A549 (cell line): ENCODE data around the gene LRP1. TPM values are rescaled to one million over a fixed set of nuclear protein-coding genes. Genes with fewer than 3 reads are reported as not detected.

Experiments used
- ATAC-seq, 2 experiments: fragments of 200-7000 bp in 1 of 2; fragments of >200 bp in 1 of 2; cut with Nextera tagmentation in 1 of 2; cut with Tn5 transposase in 1 of 2; 3 replicates each; pipeline versions ENCODE4 v1.8.0 to v1.9.1; 2018 to 2020; ENCODE audit warnings: mild to moderate bottlenecking in 1 of 2, moderate library complexity in 1 of 2
- CTCF ChIA-PET: fragments of 300-600 bp; sonication (Branson Sonifier 250); formaldehyde crosslinking; extraction: SDS; loops from one replicate; lab custom pipeline; 2021; ENCODE audit warnings: antibody characterized with exemption, inconsistent platforms; lab: Yijun Ruan, JAX
- POLR2A ChIA-PET: fragments of 350-600 bp; formaldehyde crosslinking; extraction: SDS; loops from one replicate; lab custom pipeline; 2021; ENCODE audit warnings: antibody characterized with exemption, inconsistent platforms; lab: Yijun Ruan, JAX
- DNase-seq, 2 experiments: peaks; one replicate each; pipeline versions ENCODE4 v3.0.0 to v3.0.0-alpha.2; 2011 to 2016; ENCODE audit warnings: low read depth in 1 of 2, low spot score in 1 of 2
- FAIRE-seq: peaks from 2 replicates; lab custom pipeline; 2011; peaks lifted over from hg19 to GRCh38; lab: Jason Lieb, UNC
- H3K27ac ChIP-seq, 2 experiments: fragments of >200 bp; sonication (Bioruptor Twin); formaldehyde crosslinking; 3 replicates each; pipeline ENCODE4 v1.5.1; 2016 to 2017
- H3K4me1 ChIP-seq: fragments of >200 bp; sonication (Bioruptor Twin); formaldehyde crosslinking; 3 replicates; pipeline ENCODE4 v1.6.1; 2016
- H3K4me2 ChIP-seq: fragments of >200 bp; sonication (Bioruptor Twin); formaldehyde crosslinking; 3 replicates; pipeline ENCODE4 v1.6.1; 2016
- H3K4me3 ChIP-seq: fragments of >200 bp; sonication (Bioruptor Twin); formaldehyde crosslinking; 3 replicates; pipeline ENCODE4 v1.5.1; 2016
- H3K9me3 ChIP-seq: fragments of >200 bp; sonication (Bioruptor Twin); formaldehyde crosslinking; 3 replicates; pipeline ENCODE4 v1.6.1; 2016
- CBX8 ChIP-seq: fragments of 200-600 bp; sonication (generic); IDR thresholded peaks from 2 replicates; pipeline ENCODE4 v1.6.1; 2016
- CHD2 ChIP-seq: fragments of 150-350 bp; IDR thresholded peaks from 2 replicates; pipeline ENCODE4 v1.6.1; 2014; ENCODE audit warnings: low read length; ENCODE audit not compliant: partially characterized antibody
- CHD4 ChIP-seq: fragments of 200-600 bp; sonication (generic); IDR thresholded peaks from 2 replicates; pipeline ENCODE4 v1.6.1; 2016; ENCODE audit warnings: antibody characterized with exemption, mild to moderate bottlenecking, borderline replicate concordance
- FOXS1 ChIP-seq: fragments of 250-450 bp; sonication (Bioruptor Pico); IDR thresholded peaks from 2 replicates; pipeline ENCODE4 v1.5.0; 2020; ENCODE audit warnings: mild to moderate bottlenecking, moderate library complexity
- GATA3 ChIP-seq: IDR thresholded peaks from 2 replicates; pipeline ENCODE4 v1.6.1; 2012; ENCODE audit warnings: borderline replicate concordance
- HDAC2 ChIP-seq: fragments of 200-600 bp; sonication (generic); IDR thresholded peaks from 2 replicates; pipeline ENCODE4 v1.6.1; 2016
- HEYL ChIP-seq: fragments of 250-450 bp; sonication (Bioruptor Pico); IDR thresholded peaks from 2 replicates; pipeline ENCODE4 v1.8.0; 2021; ENCODE audit warnings: mild to moderate bottlenecking, moderate library complexity
- HOXB13 ChIP-seq: fragments of 250-450 bp; sonication (Bioruptor Pico); IDR thresholded peaks from 2 replicates; pipeline ENCODE4 v1.5.0; 2020; ENCODE audit warnings: low read depth, mild to moderate bottlenecking, moderate library complexity
- KDM1A ChIP-seq: fragments of 200-600 bp; sonication (generic); IDR thresholded peaks from 2 replicates; pipeline ENCODE4 v1.6.1; 2016; ENCODE audit warnings: low read depth, mild to moderate bottlenecking
- MAFK ChIP-seq: fragments of 450-650 bp; IDR thresholded peaks from 2 replicates; pipeline ENCODE4 v1.6.1; 2014; ENCODE audit not compliant: partially characterized antibody
- MAX ChIP-seq: IDR thresholded peaks from 2 replicates; pipeline ENCODE4 v1.6.1; 2012
- MAZ ChIP-seq: fragments of 150-350 bp; IDR thresholded peaks from 2 replicates; pipeline ENCODE4 v1.6.1; 2014; ENCODE audit warnings: antibody characterized with exemption, low read depth, low read length, borderline replicate concordance
- NFE2L2 ChIP-seq: fragments of 150-350 bp; conservative IDR thresholded peaks from 2 replicates; pipeline ENCODE4 v1.6.1; 2014; ENCODE audit warnings: low read length
- PBX3 ChIP-seq: IDR thresholded peaks from 2 replicates; pipeline ENCODE4 v1.6.1; 2012
- PHF8 ChIP-seq: fragments of 200-600 bp; sonication (generic); IDR thresholded peaks from 2 replicates; pipeline ENCODE4 v1.6.1; 2016; ENCODE audit warnings: low read depth, mild to moderate bottlenecking, antibody characterized with exemption, moderate library complexity, borderline replicate concordance
- RNF2 ChIP-seq: fragments of 200-600 bp; sonication (generic); IDR thresholded peaks from 2 replicates; pipeline ENCODE4 v1.6.1; 2016; ENCODE audit warnings: low read depth, mild to moderate bottlenecking, antibody characterized with exemption, moderate library complexity, borderline replicate concordance
- SMC3 ChIP-seq: fragments of >200 bp; sonication (Bioruptor Twin); formaldehyde crosslinking; IDR thresholded peaks from 3 replicates; pipeline ENCODE4 v1.6.1; 2018; ENCODE audit warnings: inconsistent platforms
- SREBF2 ChIP-seq: fragments of 450-650 bp; IDR thresholded peaks from 2 replicates; pipeline ENCODE4 v1.6.1; 2014; ENCODE audit warnings: mild to moderate bottlenecking, moderate library complexity
- TFCP2L1 ChIP-seq: fragments of 250-450 bp; sonication (Bioruptor Pico); IDR thresholded peaks from 2 replicates; pipeline ENCODE4 v1.5.0; 2021; ENCODE audit warnings: mild to moderate bottlenecking
- TP53 ChIP-seq: fragments of 250-450 bp; sonication (Bioruptor Pico); IDR thresholded peaks from 2 replicates; pipeline ENCODE4 v1.5.0; 2021; ENCODE audit warnings: mild to moderate bottlenecking, moderate library complexity
- ZNF302 ChIP-seq: fragments of 250-450 bp; sonication (Bioruptor Pico); IDR thresholded peaks from 2 replicates; pipeline ENCODE4 v1.9.0; 2021; ENCODE audit warnings: inconsistent platforms, mild to moderate bottlenecking, moderate library complexity
- ZSCAN20 ChIP-seq: fragments of 250-450 bp; sonication (Bioruptor Pico); IDR thresholded peaks from 2 replicates; pipeline ENCODE4 v1.8.0; 2022; ENCODE audit warnings: mild to moderate bottlenecking, moderate library complexity
- WGBS: methylation state at CpG from one replicate; pipeline ENCODE4 v1.1.6; 2017; ENCODE audit errors: missing lambda C conversion rate; 5-methylcytosine and 5-hydroxymethylcytosine counted together
- polyA plus RNA-seq, 4 experiments: library from polyadenylated mRNA; depleted of rRNA in 3 of 4; stranded (reverse); fragments of >200 nt; fragmentation: RNase III in 1 of 4; extraction: RNeasy Plus Mini Kit Qiagen cat#74134 plus additional on column Dnase treatment in 1 of 4; gene quantifications; 2 replicates in 3 of 4; 3 replicates in 1 of 4; pipeline ENCODE4 v1.2.3, GENCODE V29; 2011 to 2017
- TF ChIP-seq, protein P1 (sequence below): fragments of >200 bp; sonication (Bioruptor Twin); formaldehyde crosslinking; IDR thresholded peaks from 3 replicates; pipeline ENCODE4 v1.6.1; 2016

The LRP1 gene
- polyA plus RNA-seq, 2 of the 4 experiments (the other 2 are of a cell fraction), result 5.6 to 9.4 TPM

DNA sequence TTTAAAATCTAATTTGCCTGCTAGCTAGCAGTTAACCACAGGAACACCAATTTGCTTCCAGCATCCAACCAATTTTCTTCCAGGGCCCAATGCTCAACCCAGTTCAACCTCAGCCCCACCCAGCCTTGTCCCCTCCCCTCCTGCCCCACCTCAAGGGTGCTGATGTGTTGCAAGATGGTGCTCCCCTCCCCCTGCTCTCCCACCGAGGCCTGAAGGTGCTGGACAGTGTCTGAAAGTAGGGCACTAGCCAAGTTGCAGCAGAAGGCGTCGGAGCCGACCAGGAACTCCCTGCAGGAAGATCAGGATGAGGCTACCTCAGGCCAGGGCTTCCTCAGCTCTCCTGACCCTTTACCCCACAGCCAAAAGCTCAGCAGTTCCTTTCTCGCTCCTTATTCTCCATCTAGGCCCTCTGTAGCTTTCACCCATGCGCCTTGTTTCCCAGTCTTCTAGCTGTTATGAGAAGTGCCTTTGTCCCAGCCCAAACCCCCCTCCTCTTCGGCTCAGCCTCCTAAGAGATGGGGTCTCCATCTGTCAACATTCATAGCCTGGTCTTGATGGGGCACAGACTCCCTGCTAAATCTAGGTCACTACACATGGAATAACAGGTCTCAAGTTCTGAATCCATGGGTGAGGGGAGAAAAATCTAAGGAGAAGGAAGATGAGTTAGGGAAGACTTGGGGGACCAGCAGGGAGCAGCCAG is 20.7 kb upstream of the LRP1 start:
- no peak overlapping the region for H3K4me2 ChIP-seq
- ATAC-seq (no peak), FAIRE-seq (no peak), DNase-seq (no peak)
- CTCF ChIA-PET, result interaction anchor here (0.8 to 13.4 kb wide), 6 partner anchors 12 to 76 kb away, joined by 3 to 440 read pairs (median 10); partner anchors contain the start of genes NAB2 and NEMP1
- no peak for TF ChIP-seq KDM1A
- no peak for TF ChIP-seq GATA3
- no peak for TF ChIP-seq ZSCAN20 (CRISPR knock-in tag)
- no peak for TF ChIP-seq HOXB13 (CRISPR knock-in tag)
- TF ChIP-seq MAZ, result no peak
- no peak for TF ChIP-seq MAFK
- TF ChIP-seq FOXS1 (CRISPR knock-in tag), result no peak
- TF ChIP-seq MAX, result no peak
- no peak for TF ChIP-seq CHD4
- no peak for TF ChIP-seq ZNF302 (CRISPR knock-in tag)
- no peak for TF ChIP-seq SREBF2
- TF ChIP-seq CBX8, result no peak
- TF ChIP-seq SMC3, result no peak
- no peak for TF ChIP-seq PBX3
- TF ChIP-seq, protein P1, sequence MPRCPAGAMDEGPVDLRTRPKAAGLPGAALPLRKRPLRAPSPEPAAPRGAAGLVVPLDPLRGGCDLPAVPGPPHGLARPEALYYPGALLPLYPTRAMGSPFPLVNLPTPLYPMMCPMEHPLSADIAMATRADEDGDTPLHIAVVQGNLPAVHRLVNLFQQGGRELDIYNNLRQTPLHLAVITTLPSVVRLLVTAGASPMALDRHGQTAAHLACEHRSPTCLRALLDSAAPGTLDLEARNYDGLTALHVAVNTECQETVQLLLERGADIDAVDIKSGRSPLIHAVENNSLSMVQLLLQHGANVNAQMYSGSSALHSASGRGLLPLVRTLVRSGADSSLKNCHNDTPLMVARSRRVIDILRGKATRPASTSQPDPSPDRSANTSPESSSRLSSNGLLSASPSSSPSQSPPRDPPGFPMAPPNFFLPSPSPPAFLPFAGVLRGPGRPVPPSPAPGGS, result no peak
- no peak for TF ChIP-seq NFE2L2
- no peak for TF ChIP-seq HEYL (CRISPR knock-in tag)
- H3K4me1 ChIP-seq, result peaks cover 19% of the 10 kb centered on the region
- no peak overlapping the region for H3K4me3 ChIP-seq
- 88% methylated on average over 7 of the region's 7 CpGs for WGBS
- no peak overlapping the region for H3K27ac ChIP-seq
- H3K9me3 ChIP-seq, result no peaks in the 10 kb centered on the region
- POLR2A ChIA-PET, result no interaction called here

GRCh38 chr12:57109207-57110103 is 18.8 kb upstream of the LRP1 start:
- POLR2A ChIA-PET, result interaction anchor here (0.6 to 3.5 kb wide), 5 partner anchors 12 to 60 kb away, joined by 3 to 143 read pairs (median 20); partner anchors contain the start of genes LRP1 and NAB2
- 77% methylated on average over 7 of the region's 7 CpGs for WGBS
- Histone ChIP-seq H3K9me3 (no peaks in the 10 kb centered on the region), H3K27ac (peak overlapping the region; percentile 92 to 98; a peak in 5 of 6 replicates), H3K4me2 (peak overlapping the region; percentile 98), H3K4me3 (peak overlapping the region; percentile 59), H3K4me1 (peaks cover 19% of the 10 kb centered on the region)
- DNase-seq, result no peak
- CTCF ChIA-PET, result interaction anchor here (0.9 to 13.4 kb wide), 5 partner anchors 14 to 73 kb away, joined by 3 to 440 read pairs (median 37); partner anchors contain the start of genes LRP1, NAB2 and NEMP1
- FAIRE-seq, result no peak
- no peak for ATAC-seq
- TF ChIP-seq SREBF2 (no peak), TP53 (CRISPR knock-in tag) (no peak), PHF8 (no peak), RNF2 (no peak), TFCP2L1 (CRISPR knock-in tag) (no peak), CHD2 (no peak), ZSCAN20 (CRISPR knock-in tag) (0 out of 2 replicates have a peak, but pooled peaks have one; percentile 34), HDAC2 (0 out of 2 replicates have a peak, but pooled peaks have one; percentile 28)
